SK-N-SH treated with all-trans-retinoic acid at 6 μM for 48 hours (cell line): ENCODE results near the gene PLA2R1.

Experiments used
- ATAC-seq: fragments of 200-7000 bp; cut with Tn5 transposase; 3 replicates; pipeline ENCODE4 v1.9.1; 2020; ENCODE audit warnings: mild to moderate bottlenecking, moderate library complexity
- ARNTL ChIP-seq: fragments of 450-650 bp; formaldehyde crosslinking; IDR thresholded peaks from 2 replicates; pipeline ENCODE4 v1.5.0; 2020; ENCODE audit warnings: low read depth, mild to moderate bottlenecking, moderate library complexity, borderline replicate concordance
- BACH2 ChIP-seq: fragments of 250-450 bp; sonication (Bioruptor Pico); IDR thresholded peaks from 2 replicates; pipeline ENCODE4 v1.9.0; 2021; ENCODE audit warnings: mild to moderate bottlenecking, borderline replicate concordance
- CREB5 ChIP-seq: fragments of 250-450 bp; sonication (Bioruptor Pico); IDR thresholded peaks from 2 replicates; pipeline ENCODE4 v1.5.1; 2020; ENCODE audit warnings: low read depth, mild to moderate bottlenecking, moderate library complexity
- CSDC2 ChIP-seq: fragments of 250-450 bp; sonication (Bioruptor Pico); IDR thresholded peaks from 2 replicates; pipeline ENCODE4 v1.5.0; 2020; ENCODE audit warnings: mild to moderate bottlenecking, moderate library complexity
- ESRRG ChIP-seq: fragments of 250-450 bp; sonication (Bioruptor Pico); IDR thresholded peaks from 2 replicates; pipeline ENCODE4 v1.6.1; 2021; ENCODE audit warnings: mild to moderate bottlenecking
- ISL1 ChIP-seq: fragments of 250-450 bp; sonication (Bioruptor Pico); IDR thresholded peaks from 2 replicates; pipeline ENCODE4 v2.1.2; 2022; ENCODE audit warnings: mild to moderate bottlenecking, moderate library complexity
- OSR1 ChIP-seq: fragments of 250-450 bp; sonication (Bioruptor Pico); IDR thresholded peaks from 2 replicates; pipeline ENCODE4 v1.8.0; 2022; ENCODE audit warnings: moderate library complexity, mild to moderate bottlenecking, inconsistent platforms
- PPARA ChIP-seq: fragments of 250-450 bp; sonication (Bioruptor Pico); IDR thresholded peaks from 2 replicates; pipeline ENCODE4 v1.5.0; 2020; ENCODE audit warnings: mild to moderate bottlenecking, borderline replicate concordance
- RARB ChIP-seq: fragments of 250-450 bp; sonication (Bioruptor Pico); IDR thresholded peaks from 2 replicates; pipeline ENCODE4 v1.8.0; 2021; ENCODE audit warnings: mild to moderate bottlenecking, moderate library complexity
- SNAI2 ChIP-seq: fragments of 250-450 bp; sonication (Bioruptor Pico); IDR thresholded peaks from 2 replicates; pipeline ENCODE4 v1.5.0; 2020; ENCODE audit warnings: mild to moderate bottlenecking, moderate library complexity
- TCF4 ChIP-seq: fragments of 250-450 bp; sonication (Bioruptor Pico); IDR thresholded peaks from 2 replicates; pipeline ENCODE4 v1.8.0; 2021; ENCODE audit warnings: mild to moderate bottlenecking, moderate library complexity, borderline replicate concordance
- TOX ChIP-seq: fragments of 250-450 bp; sonication (Bioruptor Pico); IDR thresholded peaks from 2 replicates; pipeline ENCODE4 v1.8.0; 2021; ENCODE audit warnings: mild to moderate bottlenecking, moderate library complexity, borderline replicate concordance
- ZC3H10 ChIP-seq: fragments of 250-450 bp; sonication (Bioruptor Pico); IDR thresholded peaks from 2 replicates; pipeline ENCODE4 v1.5.1; 2021; ENCODE audit warnings: mild to moderate bottlenecking, moderate library complexity
- ZFP3 ChIP-seq: fragments of 250-450 bp; sonication (Bioruptor Pico); IDR thresholded peaks from 2 replicates; pipeline ENCODE4 v1.5.0; 2020; ENCODE audit warnings: mild to moderate bottlenecking, moderate library complexity
- ZFP30 ChIP-seq: fragments of 450-650 bp; formaldehyde crosslinking; IDR thresholded peaks from 2 replicates; pipeline ENCODE4 v1.5.0; 2022; ENCODE audit warnings: mild to moderate bottlenecking, moderate library complexity
- ZNF565 ChIP-seq: fragments of 450-650 bp; formaldehyde crosslinking; conservative IDR thresholded peaks from 2 replicates; pipeline ENCODE4 v1.5.0; 2020; ENCODE audit warnings: low read depth, mild to moderate bottlenecking, moderate library complexity
- ZNF70 ChIP-seq: fragments of 450-650 bp; formaldehyde crosslinking; IDR thresholded peaks from 2 replicates; pipeline ENCODE4 v1.5.0; 2020; ENCODE audit warnings: mild to moderate bottlenecking, moderate library complexity
- ZNF8 ChIP-seq: fragments of 450-650 bp; formaldehyde crosslinking; IDR thresholded peaks from 2 replicates; pipeline ENCODE4 v1.5.0; 2020; ENCODE audit warnings: mild to moderate bottlenecking, moderate library complexity
- TF ChIP-seq, protein P1 (sequence below): fragments of 250-450 bp; sonication (Bioruptor Pico); IDR thresholded peaks from 2 replicates; pipeline ENCODE4 v1.5.0; 2020; ENCODE audit warnings: mild to moderate bottlenecking, moderate library complexity
- TF ChIP-seq, protein P2 (sequence below): fragments of 250-450 bp; sonication (Bioruptor Pico); IDR thresholded peaks from 2 replicates; pipeline ENCODE4 v1.5.1; 2021; ENCODE audit warnings: mild to moderate bottlenecking, moderate library complexity
- TF ChIP-seq, protein P3 (sequence below): fragments of 250-450 bp; sonication (Bioruptor Pico); IDR thresholded peaks from 2 replicates; pipeline ENCODE4 v1.8.0; 2021; ENCODE audit warnings: low read depth, mild to moderate bottlenecking, moderate library complexity, borderline replicate concordance

PLA2R1 gene

GRCh38 chr2:159989249-159989648, 73.2 kb downstream of the PLA2R1 start:
- ATAC-seq = no peak
- TF ChIP-seq TOX (no peak), OSR1 (no peak), PPARA (no peak), RARB (no peak), TCF4 (CRISPR knock-in tag) (no peak), BACH2 (CRISPR knock-in tag) (no peak), ZFP3 (CRISPR knock-in tag) (no peak), CREB5 (CRISPR knock-in tag) (no peak), ESRRG (CRISPR knock-in tag) (no peak), ISL1 (CRISPR knock-in tag) (no peak), ZFP30 (CRISPR knock-in tag) (no peak), ARNTL (CRISPR knock-in tag) (no peak), ZNF70 (no peak), CSDC2 (no peak)
- TF ChIP-seq, protein P1, sequence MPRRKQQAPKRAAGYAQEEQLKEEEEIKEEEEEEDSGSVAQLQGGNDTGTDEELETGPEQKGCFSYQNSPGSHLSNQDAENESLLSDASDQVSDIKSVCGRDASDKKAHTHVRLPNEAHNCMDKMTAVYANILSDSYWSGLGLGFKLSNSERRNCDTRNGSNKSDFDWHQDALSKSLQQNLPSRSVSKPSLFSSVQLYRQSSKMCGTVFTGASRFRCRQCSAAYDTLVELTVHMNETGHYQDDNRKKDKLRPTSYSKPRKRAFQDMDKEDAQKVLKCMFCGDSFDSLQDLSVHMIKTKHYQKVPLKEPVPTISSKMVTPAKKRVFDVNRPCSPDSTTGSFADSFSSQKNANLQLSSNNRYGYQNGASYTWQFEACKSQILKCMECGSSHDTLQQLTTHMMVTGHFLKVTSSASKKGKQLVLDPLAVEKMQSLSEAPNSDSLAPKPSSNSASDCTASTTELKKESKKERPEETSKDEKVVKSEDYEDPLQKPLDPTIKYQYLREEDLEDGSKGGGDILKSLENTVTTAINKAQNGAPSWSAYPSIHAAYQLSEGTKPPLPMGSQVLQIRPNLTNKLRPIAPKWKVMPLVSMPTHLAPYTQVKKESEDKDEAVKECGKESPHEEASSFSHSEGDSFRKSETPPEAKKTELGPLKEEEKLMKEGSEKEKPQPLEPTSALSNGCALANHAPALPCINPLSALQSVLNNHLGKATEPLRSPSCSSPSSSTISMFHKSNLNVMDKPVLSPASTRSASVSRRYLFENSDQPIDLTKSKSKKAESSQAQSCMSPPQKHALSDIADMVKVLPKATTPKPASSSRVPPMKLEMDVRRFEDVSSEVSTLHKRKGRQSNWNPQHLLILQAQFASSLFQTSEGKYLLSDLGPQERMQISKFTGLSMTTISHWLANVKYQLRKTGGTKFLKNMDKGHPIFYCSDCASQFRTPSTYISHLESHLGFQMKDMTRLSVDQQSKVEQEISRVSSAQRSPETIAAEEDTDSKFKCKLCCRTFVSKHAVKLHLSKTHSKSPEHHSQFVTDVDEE (CRISPR knock-in tag) = no peak

- no peak for TF ChIP-seq SNAI2 (CRISPR knock-in tag)
- TF ChIP-seq, protein P2, sequence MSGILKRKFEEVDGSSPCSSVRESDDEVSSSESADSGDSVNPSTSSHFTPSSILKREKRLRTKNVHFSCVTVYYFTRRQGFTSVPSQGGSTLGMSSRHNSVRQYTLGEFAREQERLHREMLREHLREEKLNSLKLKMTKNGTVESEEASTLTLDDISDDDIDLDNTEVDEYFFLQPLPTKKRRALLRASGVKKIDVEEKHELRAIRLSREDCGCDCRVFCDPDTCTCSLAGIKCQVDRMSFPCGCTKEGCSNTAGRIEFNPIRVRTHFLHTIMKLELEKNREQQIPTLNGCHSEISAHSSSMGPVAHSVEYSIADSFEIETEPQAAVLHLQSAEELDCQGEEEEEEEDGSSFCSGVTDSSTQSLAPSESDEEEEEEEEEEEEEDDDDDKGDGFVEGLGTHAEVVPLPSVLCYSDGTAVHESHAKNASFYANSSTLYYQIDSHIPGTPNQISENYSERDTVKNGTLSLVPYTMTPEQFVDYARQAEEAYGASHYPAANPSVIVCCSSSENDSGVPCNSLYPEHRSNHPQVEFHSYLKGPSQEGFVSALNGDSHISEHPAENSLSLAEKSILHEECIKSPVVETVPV = no peak
- TF ChIP-seq, protein P3, sequence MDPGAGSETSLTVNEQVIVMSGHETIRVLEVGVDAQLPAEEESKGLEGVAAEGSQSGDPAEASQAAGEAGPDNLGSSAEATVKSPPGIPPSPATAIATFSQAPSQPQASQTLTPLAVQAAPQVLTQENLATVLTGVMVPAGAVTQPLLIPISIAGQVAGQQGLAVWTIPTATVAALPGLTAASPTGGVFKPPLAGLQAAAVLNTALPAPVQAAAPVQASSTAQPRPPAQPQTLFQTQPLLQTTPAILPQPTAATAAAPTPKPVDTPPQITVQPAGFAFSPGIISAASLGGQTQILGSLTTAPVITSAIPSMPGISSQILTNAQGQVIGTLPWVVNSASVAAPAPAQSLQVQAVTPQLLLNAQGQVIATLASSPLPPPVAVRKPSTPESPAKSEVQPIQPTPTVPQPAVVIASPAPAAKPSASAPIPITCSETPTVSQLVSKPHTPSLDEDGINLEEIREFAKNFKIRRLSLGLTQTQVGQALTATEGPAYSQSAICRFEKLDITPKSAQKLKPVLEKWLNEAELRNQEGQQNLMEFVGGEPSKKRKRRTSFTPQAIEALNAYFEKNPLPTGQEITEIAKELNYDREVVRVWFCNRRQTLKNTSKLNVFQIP (CRISPR knock-in tag) = no peak
- no peak for TF ChIP-seq TCF4 (CRISPR knock-in tag)
- TF ChIP-seq ZFP3 (CRISPR knock-in tag) = no peak
- TF ChIP-seq ZC3H10 (CRISPR knock-in tag) = no peak
- TF ChIP-seq CREB5 (CRISPR knock-in tag) = no peak
- no peak for TF ChIP-seq TOX
- ATAC-seq = no peak
Measured at GRCh38 chr2:159988412-159988970, 73.9 kb downstream of the PLA2R1 start.

GRCh38 chr2:159987181-159987580, 75.2 kb downstream of the PLA2R1 start:
- TF ChIP-seq SNAI2 (CRISPR knock-in tag) = no peak
- TF ChIP-seq ZNF565 (CRISPR knock-in tag) = no peak
- TF ChIP-seq, protein P1 (CRISPR knock-in tag) = no peak
- TF ChIP-seq ZNF8 (CRISPR knock-in tag) = no peak
- ATAC-seq = no peak
